Ureter (tissue), 1 donor: ENCODE results near the gene CPM. TPM values are rescaled to one million over a fixed set of nuclear protein-coding genes. Genes with fewer than 3 reads are reported as not detected.

Experiments
- DNase-seq: peaks from one replicate; pipeline ENCODE4 v3.0.0-alpha.2; 2020; ENCODE audit warnings: low spot score
- total RNA-seq: library from RNA; stranded (reverse); gene quantifications from one replicate; pipeline ENCODE4 v1.2.4, GENCODE V29; 2023
- donor health status: DM: yes; HTN: yes; CAD: no.

Gene CPM
- total RNA-seq, 1 donor from 2014 or later, result 35.4 TPM

DNA sequence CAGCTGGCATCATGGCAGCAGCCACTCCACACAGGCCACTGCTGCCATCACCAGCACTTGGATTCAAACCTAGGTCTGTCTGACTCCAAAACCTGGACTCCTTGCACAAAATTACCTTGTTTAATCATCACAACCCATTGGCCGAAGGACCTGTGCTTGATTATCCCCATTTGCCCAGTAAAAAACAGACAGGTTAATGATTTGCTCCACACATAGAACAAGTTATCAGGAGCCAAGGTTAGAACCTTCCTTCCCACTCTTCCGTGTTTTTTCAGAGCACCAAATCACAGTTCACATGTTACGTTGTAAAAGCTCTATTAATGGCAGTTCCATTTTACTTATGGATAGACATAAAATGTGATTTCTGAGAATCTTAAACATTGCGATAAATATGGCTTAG is 23.5 kb upstream of the CPM start:
- DNase-seq, result no peak

DNA sequence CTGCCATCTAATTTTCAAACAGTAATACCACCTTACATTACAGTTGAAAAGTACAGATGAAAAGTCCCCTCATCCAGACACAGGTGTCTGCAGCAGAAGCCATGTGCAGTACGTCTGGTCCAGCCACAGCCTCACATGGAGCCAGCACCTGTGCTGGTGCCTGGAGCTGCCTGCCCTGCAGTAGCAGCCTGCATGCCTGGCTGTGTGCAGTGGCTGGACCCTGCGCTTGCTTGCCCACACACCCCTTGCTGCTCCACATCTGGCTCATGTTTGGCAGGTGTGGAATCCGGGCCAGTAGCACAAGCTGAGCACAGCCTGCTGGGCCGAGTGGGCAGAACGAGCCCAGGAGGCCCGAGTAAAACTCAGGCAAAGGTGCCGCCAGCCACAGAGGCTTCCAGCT is 21.8 kb upstream of the CPM start:
- DNase-seq, result no peak

DNA sequence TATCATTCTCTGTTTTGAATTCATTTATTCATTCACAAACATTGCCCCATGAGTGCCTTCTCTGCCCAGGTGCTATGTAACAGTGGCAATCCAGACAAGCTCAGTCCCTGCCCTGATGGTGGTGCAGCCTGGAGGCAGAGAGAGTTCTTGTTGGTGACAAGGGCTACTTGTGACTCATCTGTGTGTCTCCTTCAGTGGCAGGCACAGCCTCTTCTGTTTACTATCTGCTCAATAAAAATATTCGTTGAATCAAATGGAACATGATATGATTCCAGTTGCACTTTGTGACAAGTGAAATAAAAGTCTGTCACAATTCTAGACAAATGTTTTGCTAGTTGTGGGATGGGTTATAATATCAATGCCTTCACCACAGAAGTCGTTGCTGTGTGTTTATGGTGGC is 20.6 kb upstream of the CPM start:
- no peak for DNase-seq

DNA sequence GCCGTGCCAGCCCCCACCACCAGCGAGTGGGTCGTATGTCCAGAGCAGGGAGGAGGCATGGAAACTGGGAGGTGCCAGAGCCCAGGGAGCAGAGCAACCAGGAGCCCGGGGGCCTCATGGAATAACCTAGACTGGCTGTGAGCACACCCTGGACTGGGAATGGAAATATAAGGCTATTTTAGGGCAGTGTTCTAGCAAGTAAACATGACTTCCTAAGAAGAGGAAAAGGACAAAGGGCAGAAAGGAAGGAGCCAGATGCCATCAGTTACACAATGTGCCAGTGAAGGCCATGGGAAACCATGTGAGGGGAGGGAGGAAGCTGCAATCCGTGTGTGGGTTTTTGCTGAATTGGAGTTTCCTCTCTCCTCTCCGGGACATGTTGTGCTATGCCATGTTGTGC is 18.7 kb upstream of the CPM start:
- no peak for DNase-seq

DNA sequence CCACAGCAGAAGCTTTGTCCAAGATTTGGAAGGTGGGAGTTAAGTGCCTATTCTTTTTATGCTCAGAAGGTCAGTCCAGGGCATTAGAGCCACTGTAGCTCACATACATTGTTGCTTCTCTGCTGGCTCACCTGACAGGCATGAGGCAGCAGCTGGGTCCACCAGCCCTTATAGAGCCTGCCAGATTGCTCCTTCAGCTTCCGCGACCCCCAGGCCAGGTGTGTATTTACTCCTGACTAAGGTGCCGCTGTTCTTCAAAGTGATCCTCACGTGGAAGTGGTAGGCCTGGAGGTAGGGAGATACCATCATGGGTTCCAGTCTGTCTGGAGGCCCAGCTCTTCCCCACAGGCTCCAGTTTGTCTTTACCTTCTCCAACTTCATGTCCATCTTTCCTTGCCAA is 17.5 kb upstream of the CPM start:
- no peak for DNase-seq

DNA sequence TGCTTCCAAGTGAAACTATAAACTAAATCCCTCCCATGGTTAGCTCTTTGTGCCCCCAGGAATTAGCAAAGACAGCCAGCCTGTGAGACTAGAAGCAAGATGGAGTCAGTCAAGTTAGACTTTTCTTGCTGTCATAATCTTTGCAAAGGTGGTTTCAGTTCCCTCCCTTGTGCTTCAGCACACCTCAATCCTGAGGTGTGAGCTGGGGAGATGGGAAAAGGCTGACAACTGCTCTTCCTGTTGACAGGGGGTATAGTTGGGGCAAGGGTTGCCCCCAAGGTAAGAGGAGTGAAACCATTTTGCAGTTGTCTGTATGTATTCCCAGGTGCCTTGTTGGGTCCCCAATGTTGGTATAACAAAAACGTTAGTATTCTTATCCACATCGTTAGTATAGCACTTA is 12.3 kb upstream of the CPM start:
- DNase-seq, result no peak

DNA sequence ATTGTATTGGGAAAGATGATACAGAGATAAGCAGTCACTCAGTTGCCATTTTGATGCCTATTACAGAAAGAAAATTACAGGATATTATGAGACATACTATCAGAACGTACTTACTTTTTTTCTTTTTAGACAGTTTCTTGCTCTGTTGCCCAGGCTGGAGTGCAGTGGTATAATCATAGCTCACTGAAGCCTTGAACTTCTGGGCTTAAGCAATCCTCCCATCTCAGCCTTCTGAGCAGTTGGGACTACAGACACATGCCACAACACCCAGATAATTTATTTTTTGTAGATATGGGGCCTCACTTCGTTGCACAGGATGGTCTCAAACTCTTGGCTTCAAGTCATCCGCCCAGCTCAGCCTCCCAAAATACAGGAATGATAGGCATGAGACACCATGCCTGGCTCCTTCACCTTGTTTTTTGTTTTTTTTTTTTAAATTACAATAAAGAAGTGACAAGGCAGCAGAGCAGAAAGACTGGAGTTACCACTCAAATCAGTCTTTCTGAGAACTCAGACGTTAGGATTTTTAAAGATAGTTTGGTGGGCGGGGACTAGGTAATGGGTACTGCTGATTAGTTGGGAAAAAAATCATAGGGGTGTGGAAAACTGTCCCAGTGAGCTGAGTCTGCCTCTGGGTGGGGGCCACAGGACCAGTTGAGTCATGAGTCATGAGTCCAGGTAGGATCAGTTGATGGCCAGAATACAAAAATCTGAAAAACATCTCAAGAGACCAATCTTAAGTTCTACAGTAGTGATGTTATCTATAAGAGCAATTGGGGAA is 11.5 kb upstream of the CPM start:
- DNase-seq, result no peak

DNA sequence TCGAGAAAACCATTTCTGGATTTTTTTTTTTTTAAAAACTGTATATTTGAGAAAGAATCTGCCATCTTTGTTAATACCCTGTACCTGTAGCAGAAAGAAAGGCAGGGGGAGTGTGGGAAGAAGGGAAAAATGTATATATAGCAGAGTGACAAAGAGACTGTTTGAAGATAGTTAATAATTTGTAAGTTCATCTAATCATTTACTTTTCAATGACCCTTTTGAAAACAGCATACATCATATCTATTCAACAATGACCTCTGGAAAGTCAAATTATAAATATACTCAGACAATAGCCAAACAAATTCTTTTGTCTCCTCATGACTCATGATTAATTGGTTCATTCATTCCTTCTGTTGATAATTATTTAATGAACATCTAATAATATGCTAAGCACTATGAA is 10.9 kb upstream of the CPM start:
- no peak for DNase-seq

DNA sequence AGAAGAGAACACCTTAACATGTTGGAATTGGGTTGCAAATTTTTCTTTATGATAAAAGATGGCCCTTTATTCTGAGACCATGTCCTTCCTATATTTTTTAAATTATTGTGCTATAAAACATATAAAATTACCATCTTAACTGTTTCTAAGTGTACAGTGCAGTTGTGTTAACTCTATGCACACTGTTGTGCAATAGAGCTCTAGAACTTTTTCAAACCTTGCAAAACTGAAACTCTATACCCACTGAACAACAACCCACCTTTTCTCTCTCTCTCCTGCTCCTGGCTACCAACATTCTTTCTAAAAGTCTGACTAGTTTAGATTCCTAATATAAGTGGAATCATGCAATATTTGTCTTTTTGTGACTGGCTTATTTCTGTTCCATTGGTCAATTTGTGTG is 7.8 kb upstream of the CPM start:
- no peak for DNase-seq

DNA sequence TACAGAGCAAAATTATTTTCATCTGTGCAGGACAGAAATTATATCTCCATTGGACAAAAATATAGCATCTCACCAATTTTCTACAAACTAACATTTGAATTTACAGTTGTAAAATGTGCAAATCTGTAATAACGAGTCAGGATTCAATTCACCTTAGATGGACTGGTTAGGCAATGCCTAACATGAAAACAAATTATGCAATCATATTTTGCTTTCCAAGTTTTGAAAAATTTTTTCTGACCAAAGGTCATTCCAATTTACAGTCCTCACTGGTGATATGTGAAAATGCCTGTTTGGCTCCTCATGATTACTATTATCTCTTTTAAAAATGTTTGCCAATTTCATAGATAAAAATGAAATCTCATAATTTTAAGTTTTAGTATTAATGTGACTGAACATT is 6.5 kb upstream of the CPM start:
- no peak for DNase-seq

DNA sequence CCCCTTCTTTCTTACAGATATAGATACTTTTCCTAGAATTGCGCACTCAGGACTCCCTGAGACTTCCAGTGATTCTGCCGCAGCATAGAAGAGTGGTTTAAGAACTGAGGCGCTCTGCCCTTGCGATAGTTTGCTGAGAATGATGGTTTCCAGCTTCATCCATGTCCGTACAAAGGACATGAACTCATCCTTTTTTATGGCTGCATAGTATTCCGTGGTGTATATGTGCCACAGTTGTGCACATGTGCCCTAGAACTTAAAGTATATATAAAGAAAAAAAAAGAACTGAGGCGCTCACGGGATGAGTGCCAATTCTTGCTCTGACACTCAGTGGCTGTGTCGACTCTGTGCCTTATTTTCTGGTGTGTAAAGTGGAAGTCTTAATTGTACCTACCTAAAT is 1.4 kb upstream of the CPM start:
- DNase-seq, result no peak

DNA sequence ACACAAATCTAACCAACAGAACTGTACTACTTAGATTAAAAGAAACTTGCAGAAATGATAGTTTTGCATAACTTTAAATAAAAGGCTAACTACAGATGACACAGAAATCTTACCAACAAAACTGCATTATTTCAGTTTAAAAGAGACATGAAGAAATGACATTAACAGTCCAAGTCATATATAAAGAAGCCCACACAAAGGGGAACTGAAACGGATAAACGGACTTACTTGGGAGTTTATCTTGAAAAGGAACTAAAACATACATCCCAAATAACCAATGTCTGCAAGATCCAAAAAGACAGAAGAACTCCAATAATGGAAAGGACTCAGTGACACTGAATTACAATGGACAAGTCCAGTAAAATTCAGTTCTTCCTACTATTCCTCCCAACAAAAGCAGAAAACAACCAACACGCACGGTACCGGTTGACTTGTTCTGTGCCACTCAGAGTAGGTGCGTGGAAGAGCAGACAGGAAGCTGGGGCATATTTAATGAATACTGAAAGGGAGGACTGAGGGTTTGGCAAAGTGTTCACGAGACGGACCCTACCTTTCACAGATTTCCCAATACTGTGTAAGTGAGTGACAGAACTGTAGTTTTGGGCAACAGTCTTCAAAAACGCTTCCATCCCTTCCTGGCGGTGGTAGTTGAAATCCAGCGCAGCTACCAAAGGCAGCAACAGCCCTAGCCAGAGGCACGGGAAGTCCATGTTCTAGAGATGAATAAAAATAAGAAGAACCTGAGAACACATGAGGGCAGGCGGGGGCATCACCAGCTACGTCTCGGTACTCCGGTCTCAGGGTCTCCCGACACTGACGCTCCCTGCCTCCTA is 627 bp downstream of the CPM start:
- DNase-seq, result no peak

DNA sequence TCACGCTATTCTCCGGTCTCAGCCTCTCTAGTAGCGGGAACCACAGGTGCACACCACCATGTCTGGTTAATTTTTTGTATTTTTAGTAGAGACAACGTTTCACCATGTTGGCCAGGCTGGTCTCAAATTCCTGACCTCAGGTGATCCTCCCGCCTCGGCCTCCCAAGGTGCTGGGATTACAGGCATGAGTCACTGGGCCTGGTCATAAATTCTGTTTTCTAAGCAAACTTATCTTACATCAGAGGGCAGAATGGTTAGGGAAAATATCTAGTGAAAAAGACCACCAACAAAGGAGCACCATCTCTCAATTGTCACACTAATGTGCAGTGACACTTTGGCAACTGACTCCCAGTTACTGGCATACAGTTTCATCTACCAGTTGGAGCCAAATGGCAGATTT is 2.8 kb downstream of the CPM start:
- DNase-seq, result no peak

DNA sequence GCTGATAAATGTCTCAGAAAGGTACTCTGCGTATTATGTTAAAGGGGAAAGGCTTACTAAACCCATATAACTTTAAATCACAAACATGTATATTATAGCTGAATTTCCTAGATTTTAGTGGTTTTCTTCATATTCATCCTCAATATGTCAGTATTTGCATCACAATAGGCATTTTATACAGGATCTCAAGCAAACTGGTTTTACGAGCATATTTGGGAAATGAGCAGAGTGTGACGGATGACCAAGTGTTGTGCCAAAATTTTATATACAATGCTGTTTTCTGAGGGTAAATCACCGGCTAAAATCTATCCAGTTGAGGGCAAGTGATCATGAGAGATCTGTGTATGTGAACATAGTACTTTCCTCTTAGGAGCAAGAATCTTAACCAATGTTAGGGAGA is 8.4 kb downstream of the CPM start:
- DNase-seq, result no peak

DNA sequence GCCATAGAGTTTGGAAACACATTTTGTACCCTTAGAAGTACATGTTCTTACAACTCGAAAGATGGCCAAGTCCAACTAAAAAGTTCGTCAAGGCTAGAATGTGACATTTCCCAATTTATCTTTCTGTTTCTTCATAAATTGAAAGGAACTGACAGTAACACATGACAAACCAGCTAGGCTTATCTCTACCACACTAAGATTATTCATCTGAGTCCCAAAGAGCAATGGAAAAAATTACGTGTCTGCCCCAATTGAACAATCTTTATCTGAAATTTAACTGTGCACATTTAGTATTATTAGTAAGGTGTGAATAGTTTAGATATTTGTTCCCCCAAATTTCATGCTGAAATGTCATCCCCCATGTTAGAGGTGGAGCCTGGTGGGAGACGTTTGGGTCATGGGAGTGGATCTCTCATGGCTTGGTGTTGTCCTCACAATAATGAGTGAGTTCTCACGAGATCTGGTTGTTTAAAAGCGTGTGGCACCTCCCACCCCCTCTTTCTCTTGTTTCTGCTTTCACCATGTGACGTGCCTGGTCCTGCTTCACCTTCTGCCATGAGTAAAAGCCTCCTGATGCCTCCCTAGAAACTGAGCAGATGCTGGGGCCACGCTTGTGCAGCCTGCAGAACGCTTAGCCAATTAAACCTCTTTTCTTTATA is 13.3 kb downstream of the CPM start:
- no peak for DNase-seq

DNA sequence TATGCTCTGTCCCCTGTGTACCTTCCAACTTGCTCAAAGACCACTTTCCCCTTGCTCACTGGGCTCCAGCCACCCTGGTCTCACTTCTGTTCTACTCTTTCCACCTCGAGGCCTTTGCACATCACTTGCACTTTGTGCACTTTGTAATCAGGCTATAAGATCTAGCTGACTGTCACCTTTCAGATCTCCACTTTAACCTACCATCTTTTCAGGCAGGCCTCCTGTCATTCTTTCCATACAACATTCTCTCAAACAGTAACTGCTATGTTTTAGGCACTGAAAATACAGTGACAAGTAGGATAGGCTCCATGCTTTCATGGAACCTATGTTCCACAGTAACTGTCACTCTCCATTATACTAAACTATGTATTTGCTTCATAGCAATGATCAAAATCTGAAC is 14.0 kb downstream of the CPM start:
- no peak for DNase-seq

DNA sequence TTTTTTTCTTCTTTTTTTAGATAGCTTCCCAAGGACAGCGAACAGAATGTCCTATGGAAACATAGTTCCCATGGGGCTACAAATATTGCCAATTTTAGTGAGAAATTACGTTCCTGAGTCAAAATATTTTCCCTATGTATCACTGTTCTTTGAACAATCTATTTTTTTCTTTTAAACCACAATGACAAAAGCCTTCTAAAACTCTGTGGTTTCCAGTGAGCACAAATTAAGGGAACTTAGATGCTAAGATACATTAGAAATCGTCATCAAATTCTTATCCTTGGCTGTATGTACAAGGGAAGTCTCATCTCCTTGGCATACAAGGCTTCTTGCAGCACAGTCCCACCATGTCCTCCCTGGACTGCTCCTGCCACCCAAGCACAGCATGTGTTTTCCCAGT is 17.9 kb downstream of the CPM start:
- no peak for DNase-seq

DNA sequence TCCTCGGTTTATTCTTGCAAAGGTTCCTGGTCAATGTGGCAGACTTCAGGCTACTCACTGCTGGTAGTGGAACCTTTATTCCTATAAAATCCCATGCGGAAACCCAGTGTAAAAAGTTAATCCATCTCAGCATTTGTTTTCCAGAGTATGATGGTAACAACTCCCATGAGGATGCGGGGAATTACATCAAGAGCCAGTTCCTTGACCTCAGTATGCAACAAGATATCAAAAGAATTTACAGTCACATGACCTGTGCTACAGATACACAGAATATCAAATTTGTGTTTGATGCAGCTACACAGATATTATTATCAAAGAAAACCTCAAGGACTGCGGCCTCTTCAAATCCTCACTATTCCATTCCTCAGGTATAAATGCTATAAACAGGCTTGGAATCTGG is 19.3 kb downstream of the CPM start:
- no peak for DNase-seq

DNA sequence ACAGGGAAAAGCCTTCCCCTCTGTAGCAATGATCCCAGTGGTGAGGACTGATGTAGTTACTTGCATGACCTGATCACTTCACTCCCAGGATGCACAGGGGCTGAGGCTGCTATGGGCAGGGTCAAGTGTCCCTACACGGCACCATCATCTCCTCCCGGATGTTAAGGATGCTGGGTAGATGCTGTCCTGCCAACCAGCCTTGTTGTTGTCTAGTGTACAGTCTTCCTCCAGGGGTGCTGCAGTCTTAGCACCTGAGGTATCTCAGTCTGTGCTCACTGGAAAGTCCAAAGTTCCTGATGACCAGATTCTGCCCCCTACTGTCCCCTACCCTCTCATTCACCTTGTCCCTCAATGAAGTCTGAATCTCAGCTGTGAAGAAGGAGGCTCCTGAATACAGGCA is 20.1 kb downstream of the CPM start:
- DNase-seq, result no peak

DNA sequence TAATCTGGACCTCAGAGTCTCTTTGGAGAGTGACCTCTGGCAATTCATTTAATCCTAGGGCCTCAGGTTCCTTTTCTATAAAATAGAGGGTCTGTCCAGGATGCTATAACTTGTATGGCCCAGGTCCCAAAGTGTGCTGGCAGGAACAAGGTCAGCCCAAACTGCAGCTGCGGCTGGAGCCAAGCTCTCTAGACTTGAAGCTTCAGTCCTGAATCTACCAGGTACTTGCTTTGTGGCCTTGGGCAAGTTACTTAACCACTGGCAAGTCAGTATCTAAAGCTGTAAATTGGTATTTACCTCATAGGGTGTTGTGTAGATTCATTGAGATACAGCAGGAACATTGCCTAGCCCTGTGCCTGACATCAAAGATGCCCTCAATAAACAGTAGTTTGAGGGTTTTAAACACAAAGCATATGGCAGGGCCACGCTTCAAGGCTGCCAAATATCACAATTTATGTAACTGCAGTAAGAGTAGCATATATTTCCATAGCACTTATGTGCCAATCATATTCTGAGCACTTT is 21.7 kb downstream of the CPM start:
- no peak for DNase-seq

DNA sequence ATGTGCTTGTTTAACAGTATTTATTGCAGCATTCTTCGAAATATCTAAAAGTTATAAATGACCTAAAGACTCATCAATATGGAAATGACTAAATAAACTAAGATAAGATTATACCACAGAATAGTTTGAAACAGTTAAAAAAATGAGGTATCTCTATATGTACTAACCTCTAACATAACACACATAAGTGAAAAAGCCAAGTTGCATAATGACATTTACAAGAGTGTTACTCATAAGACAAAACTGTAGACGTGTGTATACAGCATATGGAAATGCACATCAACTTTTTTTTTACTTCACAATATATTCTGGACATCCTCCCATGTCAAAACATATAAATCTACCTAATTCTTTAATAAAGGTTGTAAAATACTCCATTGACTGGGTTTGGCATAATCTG is 22.8 kb downstream of the CPM start:
- DNase-seq, result no peak

DNA sequence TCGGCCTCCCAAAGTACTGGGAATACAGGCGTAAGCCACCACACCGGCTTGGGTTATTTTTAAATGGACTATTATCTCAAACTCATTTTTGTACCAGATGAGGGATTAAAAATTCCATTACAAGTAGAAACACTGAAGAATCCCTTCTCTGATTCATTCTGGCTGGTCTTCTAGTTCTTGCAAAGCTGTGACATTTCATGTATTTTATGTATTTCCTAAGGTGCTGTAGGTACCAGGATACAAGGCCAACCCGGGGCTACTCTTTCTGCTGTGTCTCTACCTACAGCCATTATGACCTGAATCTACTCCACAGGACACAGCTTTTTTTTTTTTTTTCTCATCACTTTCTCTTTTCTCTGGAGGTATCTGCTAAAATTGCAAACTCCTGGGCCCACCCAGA is 24.9 kb downstream of the CPM start:
- DNase-seq, result no peak

DNA sequence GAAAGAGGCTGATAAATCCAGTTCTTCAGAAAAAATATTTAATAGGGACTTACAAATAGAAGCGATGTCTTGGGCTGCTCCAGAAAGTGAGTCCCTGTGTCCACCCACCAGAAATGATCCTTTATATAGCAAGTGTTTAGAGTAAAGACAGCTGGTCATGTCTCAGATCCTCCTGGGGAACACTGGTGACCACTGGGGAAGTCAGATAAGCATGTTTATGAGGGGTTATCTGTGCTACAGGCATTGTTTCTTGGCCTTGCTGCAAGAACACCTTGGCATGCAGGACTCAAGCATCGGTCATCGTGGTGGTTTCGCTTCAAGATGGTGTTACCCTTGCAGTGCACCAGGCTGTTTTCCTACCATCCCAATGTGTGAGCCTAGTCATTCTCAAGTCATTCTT is 27.2 kb downstream of the CPM start:
- no peak for DNase-seq
